HG02588 (cell line): ENCODE measurements around the gene JUND.

Experiments
- ATAC-seq: cut with Tn5 transposase; IDR thresholded peaks from one replicate; pipeline ENCODE4 v1.9.1; 2021; ENCODE audit warnings: mild to moderate bottlenecking, moderate library complexity; ENCODE audit not compliant: unreplicated experiment

Gene JUND

DNA sequence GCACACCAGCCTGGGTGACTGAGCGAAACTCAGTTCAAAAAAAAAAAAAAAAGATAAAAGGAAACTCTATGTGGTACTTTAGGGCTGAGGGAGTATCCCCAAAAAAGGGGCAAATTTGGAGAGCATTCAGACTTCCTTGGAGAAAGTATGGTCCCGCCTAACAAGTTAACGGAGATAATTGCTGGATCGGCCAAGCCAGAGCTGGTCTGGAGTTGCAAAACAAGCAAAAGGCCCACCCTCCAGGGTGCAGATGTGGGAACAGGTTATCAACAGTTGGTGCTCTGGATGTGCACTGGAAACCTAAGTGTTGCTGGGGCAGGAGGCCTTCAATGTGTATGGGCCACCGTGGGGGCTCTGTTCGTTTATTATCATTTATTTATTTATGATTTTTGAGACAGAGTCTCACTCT lies 10.0 kb downstream of the JUND start:
- ATAC-seq = no peak

DNA sequence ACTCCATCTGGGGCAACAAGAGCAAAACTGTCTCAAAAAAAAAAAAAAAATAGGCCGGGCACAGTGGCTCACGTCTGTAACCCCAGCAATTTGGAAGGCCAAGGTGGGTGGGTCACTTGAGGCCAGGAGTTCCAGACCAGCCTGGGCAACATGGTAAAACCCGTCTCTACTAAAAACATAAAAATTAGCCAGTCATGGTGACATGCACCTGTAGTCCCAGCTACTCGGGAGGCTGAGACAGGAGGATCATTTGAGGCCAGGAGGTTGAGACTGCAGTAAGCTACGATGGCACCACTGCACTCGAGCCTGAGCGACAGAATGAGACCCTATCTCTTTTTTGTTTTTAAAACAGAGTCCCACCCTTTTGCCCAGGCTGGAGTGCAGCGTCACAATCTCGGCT lies 11.1 kb downstream of the JUND start:
- no peak for ATAC-seq

DNA sequence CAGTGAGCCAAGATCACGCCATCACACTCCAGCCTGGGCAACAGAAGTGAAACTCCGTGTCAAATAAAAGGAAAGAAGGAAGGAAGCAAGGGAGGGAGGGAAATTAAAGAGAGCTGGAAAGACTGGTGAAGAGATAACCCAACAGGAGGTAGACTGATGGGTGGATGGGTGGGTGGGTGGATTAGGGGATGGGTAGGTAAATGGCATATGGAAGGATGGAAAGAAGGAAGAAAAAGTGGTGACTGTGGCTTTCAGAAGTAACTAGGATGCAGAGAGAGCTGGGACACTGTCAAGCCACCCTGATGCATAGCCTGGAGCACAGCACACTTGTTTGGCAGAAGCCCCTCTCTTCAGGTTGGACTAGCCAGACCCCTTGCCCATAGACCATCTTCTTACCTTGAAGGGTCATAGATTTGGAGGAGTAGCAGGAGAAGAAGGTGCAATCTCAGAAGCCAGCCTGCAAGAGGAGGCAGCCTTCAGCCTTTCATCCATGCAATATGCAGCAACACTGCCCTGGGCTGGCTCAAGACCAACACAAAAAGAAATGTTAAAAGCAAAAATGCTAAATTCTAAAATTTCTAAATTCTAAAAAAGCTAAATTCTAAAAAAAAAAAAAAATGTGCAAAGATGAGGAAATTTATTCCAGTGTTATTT lies 12.2 kb downstream of the JUND start:
- no peak for ATAC-seq

DNA sequence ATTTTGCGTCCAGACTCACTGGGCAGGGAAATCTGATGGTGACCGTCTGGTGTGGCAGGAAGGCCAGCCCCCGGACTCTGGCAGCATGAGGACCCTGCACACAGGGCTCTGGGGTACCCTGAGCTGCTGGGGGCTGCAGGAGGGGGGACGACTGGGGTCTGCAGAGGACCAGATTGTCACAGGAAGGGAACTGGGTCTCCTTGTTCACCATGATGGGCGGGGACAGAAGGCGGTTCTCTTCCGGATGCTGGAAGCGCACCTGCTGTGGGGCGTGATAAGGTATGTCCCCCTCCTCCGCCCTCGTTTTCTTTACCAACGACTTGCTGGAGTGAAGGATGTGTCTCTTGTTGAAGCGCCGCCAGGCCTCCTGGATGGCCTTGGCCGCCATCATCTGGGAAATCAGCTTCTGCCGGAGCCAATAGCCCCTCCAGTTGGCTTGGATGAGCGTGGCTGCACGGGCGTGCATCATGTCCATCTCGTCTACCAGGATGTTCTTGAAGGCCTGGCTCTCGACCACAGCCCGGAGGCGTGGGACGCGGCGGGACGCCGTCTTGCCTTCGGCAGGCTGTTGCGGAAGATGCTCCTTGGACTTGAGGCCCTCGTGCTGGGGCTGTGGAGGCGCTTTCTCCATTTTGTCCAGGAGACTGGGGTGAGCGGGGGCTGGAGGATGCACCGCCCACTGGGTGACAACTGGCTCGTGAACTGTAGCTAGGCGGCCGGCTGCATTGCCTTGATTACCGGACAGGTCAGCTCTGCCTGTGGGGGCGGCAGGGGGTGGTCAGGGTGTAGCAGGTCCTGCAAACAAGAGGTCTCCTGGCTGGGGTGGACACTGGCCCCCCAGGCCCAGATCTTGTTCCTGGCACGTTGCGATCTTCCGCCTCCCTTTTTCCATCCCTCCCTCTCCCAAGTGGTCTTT lies 14.4 kb downstream of the JUND start:
- ATAC-seq = no peak

DNA sequence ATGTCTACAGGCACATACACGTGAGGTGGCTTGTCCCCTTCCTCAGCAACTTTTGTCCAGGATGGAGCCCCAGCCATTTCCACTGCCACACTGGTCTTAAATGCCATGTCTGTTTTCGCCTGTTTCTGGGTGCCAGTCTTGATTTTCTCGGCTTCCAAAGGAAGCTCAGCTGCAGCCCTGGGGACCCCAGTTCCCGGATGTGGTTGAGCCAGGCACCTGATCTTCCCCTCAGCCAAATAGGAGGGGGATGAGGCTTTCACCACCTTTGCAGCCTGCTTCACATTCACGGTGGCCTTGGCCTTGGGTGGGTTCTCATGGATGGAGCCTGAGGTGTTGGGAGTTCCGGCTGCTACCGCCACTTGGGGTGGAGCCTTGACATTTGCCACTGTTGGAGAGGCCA lies 15.8 kb downstream of the JUND start:
- no peak for ATAC-seq

DNA sequence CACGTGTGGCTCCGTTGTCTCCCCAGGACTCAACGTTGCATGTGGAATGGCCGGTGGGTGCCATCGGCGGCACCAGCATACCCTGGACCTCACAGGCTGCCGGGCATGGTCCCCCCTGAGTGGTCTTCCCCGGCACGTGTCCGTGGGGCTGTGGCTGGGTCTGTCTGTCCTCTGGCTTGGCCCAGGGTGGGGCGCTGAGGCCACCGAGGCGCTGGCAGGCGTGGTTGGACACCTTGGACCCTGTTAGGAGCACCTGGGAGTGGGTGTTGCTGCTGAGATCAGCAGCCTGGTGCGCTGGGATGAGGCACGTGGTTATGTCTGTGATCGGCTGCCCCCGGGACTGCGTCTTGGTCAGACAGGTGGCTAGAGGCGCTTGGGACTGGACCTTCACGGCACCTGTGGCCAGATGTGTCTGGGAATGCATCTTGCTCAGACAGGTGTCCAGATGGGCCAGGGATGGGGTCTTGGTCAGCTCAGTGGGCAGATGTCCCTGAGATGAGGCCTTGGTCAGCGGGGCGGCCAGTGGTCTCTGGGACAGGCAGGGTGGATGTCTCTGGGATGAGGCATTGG lies 16.4 kb downstream of the JUND start:
- ATAC-seq = no peak

DNA sequence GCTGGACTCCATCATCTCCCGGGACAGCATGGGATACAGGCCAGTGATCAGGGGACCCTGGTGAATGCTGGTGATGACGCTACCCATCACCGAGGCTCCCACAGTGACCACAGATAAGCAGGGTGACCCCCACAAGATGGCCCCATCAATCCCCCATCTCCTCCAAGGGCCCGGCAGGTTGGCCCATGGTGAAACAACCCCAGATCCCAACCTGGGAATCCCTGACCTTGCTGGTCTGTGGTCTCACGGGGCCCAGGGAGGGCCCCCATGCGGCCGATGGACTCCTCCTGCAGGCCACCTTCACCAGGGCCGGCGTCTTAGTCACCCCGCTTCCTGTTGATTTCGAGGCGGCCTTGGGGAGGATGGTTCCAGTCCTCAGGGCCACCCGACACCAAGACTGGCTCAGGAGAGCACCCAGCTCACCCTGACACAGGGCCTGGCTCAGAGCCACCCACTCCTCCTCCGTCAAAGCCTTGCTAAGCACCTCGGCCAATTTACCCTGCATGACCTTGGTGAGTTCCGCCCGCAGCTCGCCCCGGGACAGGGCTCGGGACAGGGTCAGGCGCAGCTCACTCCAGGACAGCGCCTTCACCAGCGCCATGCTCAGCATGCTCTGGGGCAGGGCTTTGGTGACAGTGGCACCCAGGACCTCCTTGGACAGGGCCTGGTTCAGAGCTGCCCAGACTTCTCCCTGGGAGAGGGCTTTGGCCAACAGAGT lies 17.1 kb downstream of the JUND start:
- ATAC-seq = no peak

DNA sequence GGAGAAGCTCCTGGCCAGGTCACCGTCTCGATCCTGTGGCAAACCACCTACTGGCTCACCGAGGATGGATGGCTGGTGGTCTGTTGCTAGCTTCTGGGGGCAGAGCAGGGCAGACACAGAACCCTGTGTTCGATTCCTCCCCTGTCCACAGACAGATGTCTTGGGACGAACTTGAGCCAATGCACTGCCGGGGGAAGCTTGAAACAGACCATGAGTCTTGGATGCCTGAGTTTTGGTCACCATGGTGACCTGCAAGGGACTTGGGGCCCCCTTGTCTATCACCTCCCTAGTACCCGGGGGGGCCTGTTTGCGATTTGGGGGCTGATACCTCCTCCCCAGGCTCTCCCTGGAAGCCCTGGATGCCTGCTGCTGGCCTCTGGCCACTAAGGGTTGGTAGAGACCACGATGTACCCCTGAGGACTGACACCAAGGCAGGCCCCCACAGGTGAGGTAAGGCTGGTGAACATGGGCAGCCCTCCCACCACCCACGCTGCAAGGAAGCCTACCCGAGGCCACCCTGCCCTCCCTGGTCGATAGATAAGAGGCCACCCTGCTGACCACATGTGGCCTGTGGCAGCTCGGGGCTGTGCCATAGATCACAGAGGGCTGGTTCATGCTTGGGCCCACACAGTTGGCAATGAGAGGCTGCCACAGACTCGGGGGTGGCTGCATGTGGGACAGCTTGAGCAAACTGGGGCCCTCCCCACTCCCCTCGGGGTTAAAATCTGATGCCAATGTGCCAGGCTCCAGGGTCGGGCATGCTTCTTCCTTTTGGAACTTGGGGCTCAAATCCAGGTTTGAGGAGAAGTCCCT lies 17.9 kb downstream of the JUND start:
- ATAC-seq = no peak

DNA sequence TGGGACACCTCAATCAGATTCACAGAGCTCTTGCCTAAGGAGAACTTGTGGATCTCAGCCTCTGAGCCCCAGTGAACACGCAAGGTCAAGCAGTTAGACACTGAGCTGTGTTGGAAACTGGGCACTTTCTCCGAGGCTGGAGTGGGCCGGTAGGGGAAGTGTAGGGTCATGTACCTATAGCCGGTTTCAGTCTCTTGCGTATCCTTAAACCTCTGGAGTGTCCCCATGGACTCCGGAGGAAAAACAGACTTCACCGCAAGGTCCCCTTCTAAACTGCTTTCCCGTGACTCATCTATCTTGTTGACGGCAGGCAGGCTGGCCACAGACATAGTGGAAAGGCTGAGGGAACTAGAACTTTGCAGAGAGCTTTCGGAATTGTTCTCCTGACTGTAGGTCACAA lies 18.5 kb downstream of the JUND start:
- no peak for ATAC-seq

DNA sequence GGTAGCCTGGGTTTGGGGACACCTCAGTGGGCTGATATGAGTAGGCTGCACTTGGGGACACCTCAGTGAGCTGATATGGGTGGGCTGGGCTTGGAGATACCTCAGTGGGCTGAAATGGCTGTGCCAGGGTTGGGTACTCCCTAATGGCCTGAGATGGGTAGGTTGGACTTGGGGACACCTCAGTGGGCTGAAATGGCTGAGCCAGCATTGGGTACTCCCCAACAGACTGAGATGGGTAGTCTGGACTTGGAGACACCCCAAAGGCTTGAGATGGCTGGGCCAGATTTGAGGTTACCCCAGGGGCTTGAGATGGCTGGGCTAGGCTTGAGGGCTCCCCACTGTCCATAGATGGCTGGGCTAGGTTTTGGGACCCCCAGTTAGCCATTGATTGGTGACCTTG lies 19.3 kb downstream of the JUND start:
- ATAC-seq = no peak

DNA sequence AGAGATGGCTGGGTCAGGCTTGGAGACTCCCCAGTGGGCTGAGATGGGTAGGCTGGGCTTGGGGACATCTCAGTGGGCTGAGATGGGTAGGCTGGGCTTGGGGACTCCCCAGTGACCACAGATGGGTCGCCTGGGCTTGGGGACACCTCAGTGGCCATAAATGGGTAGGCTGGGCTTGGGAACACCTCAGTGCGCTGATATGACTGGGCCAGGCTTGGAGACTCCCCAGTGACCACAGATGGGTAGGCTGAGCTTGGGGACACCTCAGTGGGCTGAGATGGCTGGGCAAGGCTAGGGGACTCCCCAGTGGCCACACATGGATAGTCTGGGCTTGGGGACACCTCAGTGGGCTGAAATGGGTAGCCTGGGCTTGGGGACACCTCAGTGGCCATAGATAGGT lies 19.9 kb downstream of the JUND start:
- ATAC-seq = no peak

DNA sequence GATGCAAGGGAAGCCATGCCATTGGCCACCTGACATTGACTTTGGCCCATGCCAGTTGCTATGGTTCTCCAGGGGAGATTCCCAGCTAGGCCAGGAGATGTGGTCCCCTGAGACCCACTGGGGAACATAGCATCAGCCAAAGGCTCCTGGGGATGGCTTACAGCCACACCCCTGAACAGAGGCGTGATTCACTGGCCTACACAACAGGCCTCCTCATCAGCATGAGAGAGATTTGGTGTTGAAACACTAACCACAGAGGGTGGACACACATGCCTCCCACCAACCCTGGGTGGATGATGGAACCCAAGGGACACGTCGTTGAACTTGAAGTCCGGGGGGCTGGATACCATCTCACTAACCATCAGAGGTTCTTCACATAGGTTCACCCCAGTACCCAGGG lies 21.5 kb downstream of the JUND start:
- ATAC-seq = no peak

DNA sequence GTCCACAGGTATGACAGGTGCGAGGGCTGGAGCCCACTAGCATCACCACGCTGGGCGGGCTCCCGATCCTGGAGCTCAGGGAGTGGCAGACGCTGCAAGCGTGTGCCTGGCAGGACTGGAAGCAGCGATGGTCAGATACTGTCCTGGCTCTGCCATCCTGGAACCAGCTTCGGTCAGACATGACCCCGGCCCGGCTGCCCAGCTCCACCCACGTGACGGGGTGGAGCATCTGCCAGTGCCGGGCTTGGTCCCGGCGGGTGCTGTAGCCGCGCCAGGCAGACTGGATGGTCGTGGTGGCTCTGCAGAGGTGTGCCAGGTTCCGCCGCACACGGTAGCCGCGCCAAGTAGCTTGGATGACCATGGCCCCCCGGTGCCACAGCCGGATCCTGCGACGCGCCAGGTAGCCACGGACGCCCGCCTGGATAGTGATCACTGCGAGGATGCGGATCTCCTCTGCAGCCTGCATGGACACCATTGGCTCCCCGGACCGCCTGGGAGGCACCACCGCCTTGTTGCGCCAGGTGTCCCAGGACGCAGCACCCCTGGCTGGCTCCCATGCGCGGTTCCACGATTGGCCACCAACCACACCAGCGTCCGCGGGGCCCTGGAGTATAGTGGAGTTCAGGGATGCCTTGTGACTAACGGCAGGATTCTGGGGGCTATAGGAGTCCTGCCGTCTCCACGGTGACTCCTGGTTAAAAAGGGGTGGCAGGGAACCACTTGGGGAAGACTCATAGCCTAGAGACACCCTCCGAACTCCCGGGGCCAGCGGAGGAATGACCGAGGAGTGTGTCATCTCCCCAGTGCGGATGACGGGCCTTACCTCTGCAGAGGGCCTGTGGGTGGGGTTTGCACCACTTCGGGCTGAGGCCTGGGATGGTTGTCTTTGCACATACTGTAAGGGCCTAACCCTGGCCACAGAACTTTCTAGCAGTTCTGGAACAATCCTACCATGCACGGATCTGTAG lies 23.6 kb downstream of the JUND start:
- no peak for ATAC-seq

DNA sequence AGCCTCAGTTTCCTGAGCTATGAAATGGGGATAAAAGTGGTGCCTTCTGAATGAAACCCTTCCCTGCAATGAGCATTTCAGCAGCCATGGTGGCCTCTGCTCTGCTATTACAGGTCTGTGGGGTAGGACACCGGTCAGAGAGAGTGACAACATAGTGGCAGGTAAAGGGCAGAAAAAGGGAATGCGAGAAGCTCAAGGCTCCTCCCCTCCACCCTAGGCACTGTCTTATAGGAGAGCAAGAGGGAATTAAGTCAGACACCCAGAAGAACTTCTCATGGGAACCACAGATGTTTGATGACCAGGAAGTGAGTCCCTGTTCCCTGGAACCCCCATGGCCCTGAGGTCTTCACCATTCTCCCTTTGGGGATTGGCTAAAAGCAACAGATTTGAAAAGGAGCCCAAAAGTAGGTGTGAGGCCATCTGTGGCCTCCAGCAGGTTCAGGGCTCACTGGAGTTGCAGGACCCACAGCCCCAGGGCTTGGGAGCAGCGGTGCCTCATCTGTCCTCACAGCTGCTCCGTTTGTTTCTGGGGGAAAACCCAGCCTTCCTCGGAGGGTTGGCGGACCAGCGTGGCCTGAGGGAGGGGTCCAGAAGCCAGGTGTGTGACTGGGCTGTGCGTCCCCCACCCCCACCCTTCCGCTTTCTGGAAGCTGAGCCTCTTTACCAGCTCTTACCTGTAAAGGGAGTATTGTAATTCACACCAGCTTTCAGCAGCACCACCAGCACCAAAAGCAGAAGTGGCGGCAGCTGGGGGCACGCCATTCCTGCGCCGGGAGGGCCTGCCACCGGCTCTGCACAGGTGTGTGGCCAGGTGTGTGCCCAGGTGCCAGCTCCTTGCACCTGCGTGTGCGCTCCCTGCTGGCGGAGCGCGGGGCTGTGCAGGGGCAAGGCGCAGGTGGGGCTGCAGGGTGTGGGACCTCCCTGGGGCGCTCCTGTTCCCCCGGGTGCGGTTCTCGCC lies 26.6 kb downstream of the JUND start:
- no peak for ATAC-seq

DNA sequence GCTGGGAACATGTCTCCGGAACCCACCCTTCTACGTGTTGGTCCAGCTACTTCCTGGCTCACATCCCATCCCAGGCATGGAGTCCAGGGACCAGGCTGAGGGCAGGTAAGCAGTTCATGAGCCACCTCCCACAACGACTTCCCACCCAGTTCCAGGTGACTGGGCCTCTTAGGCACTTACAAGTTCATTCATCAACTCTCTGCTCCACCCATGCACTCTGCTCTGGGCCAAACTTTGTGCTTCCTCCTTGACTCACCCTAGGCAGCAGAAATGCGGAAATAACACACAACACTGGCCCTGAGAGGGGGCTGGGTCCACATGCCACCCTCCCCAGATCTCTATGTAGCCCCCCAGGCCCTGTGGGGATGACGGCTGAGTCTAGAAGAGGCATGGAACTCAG lies 27.7 kb downstream of the JUND start:
- no peak for ATAC-seq

DNA sequence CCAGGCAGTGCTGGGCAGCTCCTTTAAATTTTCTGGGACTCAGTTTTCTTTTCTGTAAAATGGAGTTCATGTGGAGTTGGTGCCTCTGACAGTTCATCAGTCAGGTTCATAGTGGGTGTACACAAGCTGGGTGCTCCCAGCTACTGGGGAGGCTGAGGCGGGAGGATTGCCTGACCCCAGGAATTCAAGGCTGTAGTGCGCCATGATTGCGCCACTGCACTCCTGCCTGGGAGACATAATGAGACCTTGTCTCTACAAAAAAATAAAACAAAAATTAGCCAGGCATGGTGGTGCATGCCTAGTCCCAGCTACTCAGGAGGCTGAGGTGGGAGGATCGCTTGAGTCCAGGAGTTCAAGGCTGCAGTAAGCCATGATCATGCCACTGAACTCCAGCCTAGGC lies 28.3 kb downstream of the JUND start:
- no peak for ATAC-seq

DNA sequence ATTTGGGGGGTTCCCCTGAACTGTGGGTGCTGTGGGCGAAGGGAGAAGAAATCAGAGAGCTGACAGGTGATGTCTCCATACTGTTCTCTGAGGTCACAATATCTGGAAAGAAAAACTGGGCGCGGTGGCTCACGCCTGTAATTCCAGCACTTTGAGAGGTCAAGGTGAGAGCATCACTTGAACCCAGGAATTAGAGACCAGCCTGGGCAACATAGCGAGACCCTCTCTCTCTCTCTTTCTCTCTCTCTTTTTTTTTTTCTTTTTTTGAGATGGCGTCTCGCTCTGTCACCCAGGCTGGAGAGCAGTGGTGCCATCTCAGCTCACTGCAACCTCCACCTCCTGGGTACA lies 29.1 kb downstream of the JUND start:
- no peak for ATAC-seq

DNA sequence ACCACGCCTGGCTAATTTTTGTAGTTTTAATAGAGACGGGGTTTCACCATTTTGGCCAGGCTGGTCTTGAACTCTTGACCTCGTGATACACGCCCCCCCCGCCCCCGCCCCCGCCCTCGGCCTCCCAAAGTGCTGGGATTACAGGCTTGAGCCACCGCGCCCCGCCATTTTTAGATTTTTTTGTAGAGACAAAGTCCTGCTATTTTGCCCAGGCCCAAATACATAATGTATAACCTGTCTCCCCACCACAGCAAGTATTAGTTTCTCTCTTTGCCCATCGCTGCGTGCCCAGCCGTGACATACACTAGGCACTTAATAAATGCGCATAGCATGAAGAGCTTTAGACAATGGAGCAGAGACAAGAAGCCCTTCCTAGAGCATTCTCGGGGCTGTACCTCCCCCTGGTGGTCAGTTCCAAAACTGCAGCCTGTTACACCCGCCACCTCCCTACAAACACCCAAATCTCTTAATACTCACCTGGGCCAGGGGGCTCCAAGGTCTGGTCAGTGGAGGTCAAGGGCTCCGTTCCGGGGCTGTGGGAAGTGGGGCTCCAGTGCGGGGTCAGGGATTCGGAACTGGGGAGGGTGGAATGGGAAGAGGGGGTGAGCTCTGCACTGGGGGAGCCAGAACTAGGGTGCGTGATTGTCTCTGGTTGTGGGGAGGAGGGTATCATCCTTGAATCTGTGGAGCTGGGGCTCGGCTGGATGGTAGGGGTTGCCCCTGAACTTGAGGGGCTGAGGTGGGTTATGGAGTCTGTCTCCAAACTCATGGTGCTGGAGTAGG lies 29.6 kb downstream of the JUND start:
- ATAC-seq = no peak
